Lower leg skin (tissue), 4 donors: Measurements from ENCODE around the gene IPCEF1. TPM values are rescaled to one million over a fixed set of nuclear protein-coding genes. Genes with fewer than 3 reads are reported as not detected.

Source experiments
- DNase-seq, 2 donors: peaks; one replicate each; pipeline ENCODE4 v3.0.0-alpha.2; 2019; ENCODE audit warnings: low spot score in 2 of 2
- H3K4me3 ChIP-seq: fragments of 200-600 bp; sonication (generic); 2 replicates; pipeline ENCODE4 v1.5.1; 2017; ENCODE audit warnings: mild to moderate bottlenecking, low read depth; ENCODE audit not compliant: poor library complexity, severe bottlenecking
- CTCF ChIP-seq, 3 donors: fragments of 450-650 bp; IDR thresholded peaks; one replicate each; pipeline ENCODE4 v1.5.1; 2016; ENCODE audit warnings: antibody characterized with exemption in 3 of 3, mild to moderate bottlenecking in 3 of 3, moderate library complexity in 2 of 3
- POLR2A ChIP-seq, 2 donors: fragments of 450-650 bp; IDR thresholded peaks; one replicate each; pipeline ENCODE4 v1.6.1; 2016 to 2017; ENCODE audit warnings: antibody characterized with exemption in 2 of 2, mild to moderate bottlenecking in 1 of 2, moderate library complexity in 1 of 2
- WGBS, 2 donors: methylation state at CpG; one replicate each; pipeline ENCODE4 v1.1.5; 2018; 5-methylcytosine and 5-hydroxymethylcytosine counted together
- intact Hi-C: fragments of 100-400 bp; cut with DNase I; formaldehyde crosslinking; loops from one replicate; pipeline ENCODE4 v1.15.0; 2023; ENCODE audit warnings: low total_unique reads
- total RNA-seq, 4 donors: library from RNA; depleted of rRNA; stranded (reverse); fragments of >200 nt; gene quantifications; one replicate each; pipeline ENCODE4 v1.1.0, GENCODE V29; 2016

The IPCEF1 gene
- total RNA-seq: 1 to 10 TPM in 2 of 4 donors, under 1 TPM in 2; 0.67 to 1.7 (median 0.97) TPM

GRCh38 chr6:154356690-154357089, at the start of gene IPCEF1:
TSS of gene IPCEF1 (minus strand) at chr6:154356803. CDS start at chr6:154265947, 90,856 bp downstream.
- WGBS, 2 donors: 81 to 87% methylated on average over 3 of the region's 3 CpGs
- DNase-seq: no peak
- no peak for TF ChIP-seq CTCF (IDR thresholded peaks at IDR 0.05)
- no peak for TF ChIP-seq POLR2A (IDR thresholded peaks at IDR 0.05)
- H3K4me3 ChIP-seq: no peak within 1 kb of the TSS
- intact Hi-C loops: no loop called here

GRCh38 chr6:154406301-154406700, 49.7 kb upstream of the IPCEF1 start:
- intact Hi-C loops: no loop called here
- H3K4me3 ChIP-seq: no peak overlapping the region
- no peak for TF ChIP-seq CTCF (IDR thresholded peaks at IDR 0.05)
- TF ChIP-seq POLR2A (IDR thresholded peaks at IDR 0.05): no peak
- peak in 1 of 2 donors; percentile 82 for DNase-seq
- WGBS, 2 donors: 93 to 94% methylated on average over 20 of the region's 20 CpGs

- H3K4me3 ChIP-seq: no peak overlapping the region
- DNase-seq: no peak
- TF ChIP-seq CTCF (IDR thresholded peaks at IDR 0.05) (no peak), POLR2A (IDR thresholded peaks at IDR 0.05) (no peak)
- intact Hi-C loops: no loop called here
- 78 to 85% methylated on average over 6 of the region's 6 CpGs for WGBS, 2 donors
These were observed 48.3 kb upstream of the IPCEF1 start for GRCh38 chr6:154404791-154405400.

- no peak overlapping the region for H3K4me3 ChIP-seq
- intact Hi-C loops: no loop called here
- no peak for TF ChIP-seq POLR2A (IDR thresholded peaks at IDR 0.05)
- TF ChIP-seq CTCF (IDR thresholded peaks at IDR 0.05): no peak
- 40 to 44% methylated on average over 4 of the region's 4 CpGs for WGBS, 2 donors
- DNase-seq: peak in 1 of 2 donors; percentile 62
These were observed 47.2 kb upstream of the IPCEF1 start for GRCh38 chr6:154403788-154404187.

GRCh38 chr6:154402081-154402780, 45.6 kb upstream of the IPCEF1 start:
- peak; percentile 25 to 26 for DNase-seq
- 57 to 64% methylated on average over 6 of the region's 6 CpGs for WGBS, 2 donors
- H3K4me3 ChIP-seq: no peak overlapping the region
- no peak for TF ChIP-seq POLR2A (IDR thresholded peaks at IDR 0.05)
- no peak for TF ChIP-seq CTCF (IDR thresholded peaks at IDR 0.05)
- intact Hi-C loops: no loop called here
